K562 (cell line): ENCODE data around the gene AGPAT3. TPM values are rescaled to one million over a fixed set of nuclear protein-coding genes. Genes with fewer than 3 reads are reported as not detected.

Experiments
- C11orf30 ChIP-seq: fragments of 450-650 bp; IDR thresholded peaks from 2 replicates; pipeline ENCODE4 v1.6.1; 2016; ENCODE audit warnings: low read depth, mild to moderate bottlenecking
- CC2D1A ChIP-seq: fragments of 450-650 bp; IDR thresholded peaks from 2 replicates; pipeline ENCODE4 v1.6.1; 2017; ENCODE audit warnings: mild to moderate bottlenecking
- CTBP1 ChIP-seq: fragments of 450-650 bp; IDR thresholded peaks from 2 replicates; pipeline ENCODE4 v1.6.1; 2016; ENCODE audit warnings: borderline replicate concordance
- DPF2 ChIP-seq: fragments of 450-650 bp; IDR thresholded peaks from 2 replicates; pipeline ENCODE4 v1.6.1; 2016
- GABPB2 ChIP-seq: fragments of 250-450 bp; sonication (Bioruptor Pico); conservative IDR thresholded peaks from 2 replicates; pipeline ENCODE4 v1.5.1; 2021; ENCODE audit warnings: mild to moderate bottlenecking
- NONO ChIP-seq, 2 experiments: fragments of 200-400 bp in 1 of 2; fragments of 450-650 bp in 1 of 2; formaldehyde crosslinking in 1 of 2; IDR thresholded peaks; 2 replicates each; pipeline ENCODE4 v1.6.1; 2017; ENCODE audit warnings: low read depth in 2 of 2, mild to moderate bottlenecking in 2 of 2, moderate library complexity in 2 of 2, low read length in 1 of 2
- NR1H2 ChIP-seq: sonication (generic); formaldehyde crosslinking; IDR thresholded peaks from 2 replicates; pipeline ENCODE4 v1.4.0; 2020; ENCODE audit warnings: mild to moderate bottlenecking, missing genetic modification reagents
- NR4A1 ChIP-seq, 2 experiments: fragments of 250-450 bp in 1 of 2; fragments of 450-650 bp in 1 of 2; sonication (Bioruptor Pico) in 1 of 2; IDR thresholded peaks; 2 replicates each; pipeline versions ENCODE4 v1.4.0 to v1.6.1; 2016 to 2020; ENCODE audit warnings: mild to moderate bottlenecking in 2 of 2, missing compliant biosample characterization in 1 of 2, missing genetic modification characterization in 1 of 2, moderate library complexity in 1 of 2
- XRCC5 ChIP-seq: fragments of 200-400 bp; formaldehyde crosslinking; IDR thresholded peaks from 2 replicates; pipeline ENCODE4 v1.6.1; 2017; ENCODE audit warnings: low read depth, mild to moderate bottlenecking, low read length
- polyA plus RNA-seq, 8 experiments: library from polyadenylated mRNA; depleted of rRNA in 4 of 8; stranded (reverse) in 5 of 8; unstranded in 3 of 8; fragments of >200 nt; fragmentation: Nextera tagmentation in 2 of 8; fragmentation: Illumina TruSeq in 1 of 8; extraction: Ambion mirVana in 2 of 8; extraction: Trizol in 1 of 8; gene quantifications; 2 replicates each; pipeline versions ENCODE4 v1.2.1 to v1.2.3, GENCODE V29; 2011 to 2014; ENCODE audit warnings: inconsistent platforms in 1 of 8, missing spikeins in 1 of 8
- total RNA-seq, 7 experiments: library from RNA; depleted of rRNA in 6 of 7; stranded (reverse); fragments of >200 nt in 6 of 7; fragmentation: Illumina TruSeq in 2 of 7; extraction: Trizol in 2 of 7; gene quantifications; 2 replicates each; pipeline versions ENCODE4 v1.2.1 to v1.2.3, GENCODE V29; 2011 to 2021; ENCODE audit warnings: low replicate concordance in 1 of 7
- TF ChIP-seq, protein P1 (sequence below): sonication (generic); formaldehyde crosslinking; IDR thresholded peaks from 2 replicates; pipeline ENCODE4 v1.8.0; 2022; ENCODE audit warnings: mild to moderate bottlenecking, missing genetic modification reagents
- TF ChIP-seq, protein P2 (sequence below): sonication (generic); formaldehyde crosslinking; IDR thresholded peaks from 2 replicates; pipeline ENCODE4 v1.8.1; 2023; ENCODE audit warnings: mild to moderate bottlenecking, missing genetic modification reagents

The AGPAT3 gene
- total and polyA plus RNA-seq, 9 of the 15 experiments (the other 6 are each of a cell fraction or from before 2014, with no cell fraction given): 1.5 to 88.4 (median 35.7) TPM

DNA sequence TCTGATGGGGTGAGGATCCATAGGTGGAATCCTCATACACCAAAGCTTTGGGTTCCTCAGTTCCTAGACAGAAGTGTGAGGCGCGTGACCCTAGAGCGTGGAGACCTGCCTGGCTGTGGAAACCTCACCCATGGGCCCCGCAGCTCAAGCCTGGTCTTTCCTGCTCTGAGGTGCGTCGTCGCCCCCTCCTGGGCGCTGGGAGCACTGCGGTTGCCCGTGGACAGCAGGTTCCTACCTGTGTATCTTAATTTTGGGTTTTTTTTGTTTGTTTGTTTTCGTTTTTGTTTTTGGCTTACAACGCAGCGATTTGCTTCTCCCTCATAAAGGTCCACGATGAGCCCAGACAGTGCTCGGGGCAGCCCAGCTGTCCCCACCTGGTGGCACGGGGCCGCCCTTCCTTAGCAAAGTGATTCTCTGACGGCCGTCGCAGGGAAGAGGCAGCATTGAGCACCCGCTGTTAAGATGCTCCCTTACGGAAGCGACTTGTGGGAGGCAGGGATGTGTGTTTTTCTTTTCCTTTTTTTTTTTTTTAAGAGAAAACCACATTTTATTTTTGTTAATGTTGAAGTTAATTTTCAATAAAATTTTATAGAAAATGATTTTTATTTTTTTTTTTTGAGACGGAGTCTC, 110.6 kb downstream of the AGPAT3 start (continued):
- TF ChIP-seq, protein P1, sequence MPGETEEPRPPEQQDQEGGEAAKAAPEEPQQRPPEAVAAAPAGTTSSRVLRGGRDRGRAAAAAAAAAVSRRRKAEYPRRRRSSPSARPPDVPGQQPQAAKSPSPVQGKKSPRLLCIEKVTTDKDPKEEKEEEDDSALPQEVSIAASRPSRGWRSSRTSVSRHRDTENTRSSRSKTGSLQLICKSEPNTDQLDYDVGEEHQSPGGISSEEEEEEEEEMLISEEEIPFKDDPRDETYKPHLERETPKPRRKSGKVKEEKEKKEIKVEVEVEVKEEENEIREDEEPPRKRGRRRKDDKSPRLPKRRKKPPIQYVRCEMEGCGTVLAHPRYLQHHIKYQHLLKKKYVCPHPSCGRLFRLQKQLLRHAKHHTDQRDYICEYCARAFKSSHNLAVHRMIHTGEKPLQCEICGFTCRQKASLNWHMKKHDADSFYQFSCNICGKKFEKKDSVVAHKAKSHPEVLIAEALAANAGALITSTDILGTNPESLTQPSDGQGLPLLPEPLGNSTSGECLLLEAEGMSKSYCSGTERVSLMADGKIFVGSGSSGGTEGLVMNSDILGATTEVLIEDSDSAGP (CRISPR knock-in tag): 0 out of 2 replicates have a peak, but pooled peaks have one; percentile 35
- TF ChIP-seq CTBP1 (peak; percentile 28; the same call in 1 of the 2 replicates), DPF2 (no peak), XRCC5 (peak; percentile 85; the same call in 1 of the 2 replicates), CC2D1A (peak; percentile 49; the same call in 1 of the 2 replicates), NR1H2 (no peak), GABPB2 (CRISPR knock-in tag) (no peak), NONO (IDR thresholded peaks at IDR 0.05; ENCODE audit: low read depth in 2 of 2, low read length in 1 of 2) (no peak), NR4A1 (CRISPR knock-in tag; IDR thresholded peaks at IDR 0.05) (no peak), NR4A1 (tag; IDR thresholded peaks at IDR 0.05) (no peak), C11orf30 (no peak; the same call in 1 of the 2 replicates)
- TF ChIP-seq, protein P2, sequence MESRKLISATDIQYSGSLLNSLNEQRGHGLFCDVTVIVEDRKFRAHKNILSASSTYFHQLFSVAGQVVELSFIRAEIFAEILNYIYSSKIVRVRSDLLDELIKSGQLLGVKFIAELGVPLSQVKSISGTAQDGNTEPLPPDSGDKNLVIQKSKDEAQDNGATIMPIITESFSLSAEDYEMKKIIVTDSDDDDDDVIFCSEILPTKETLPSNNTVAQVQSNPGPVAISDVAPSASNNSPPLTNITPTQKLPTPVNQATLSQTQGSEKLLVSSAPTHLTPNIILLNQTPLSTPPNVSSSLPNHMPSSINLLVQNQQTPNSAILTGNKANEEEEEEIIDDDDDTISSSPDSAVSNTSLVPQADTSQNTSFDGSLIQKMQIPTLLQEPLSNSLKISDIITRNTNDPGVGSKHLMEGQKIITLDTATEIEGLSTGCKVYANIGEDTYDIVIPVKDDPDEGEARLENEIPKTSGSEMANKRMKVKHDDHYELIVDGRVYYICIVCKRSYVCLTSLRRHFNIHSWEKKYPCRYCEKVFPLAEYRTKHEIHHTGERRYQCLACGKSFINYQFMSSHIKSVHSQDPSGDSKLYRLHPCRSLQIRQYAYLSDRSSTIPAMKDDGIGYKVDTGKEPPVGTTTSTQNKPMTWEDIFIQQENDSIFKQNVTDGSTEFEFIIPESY: peak; percentile 78; the same call in 1 of the 2 replicates
- TF ChIP-seq, all 486 proteins: peak for 33
